ENCODE data around the gene C2CD4C.
"Not testable (repeated sequence)": the region's sequence is repeated elsewhere in the genome, so short reads cannot be mapped to it uniquely, and the experiment has no call there.

The C2CD4C gene

GRCh38 chr19:437041-437440 lies 28.1 kb upstream of the C2CD4C start:
- DNase-seq = no peak

GRCh38 chr19:436413-436950 lies 27.5 kb upstream of the C2CD4C start:
- DNase-seq = no peak

- DNase-seq = no peak
Measured at GRCh38 chr19:435707-436412, 26.9 kb upstream of the C2CD4C start.

GRCh38 chr19:435056-435706 lies 26.2 kb upstream of the C2CD4C start:
- no peak for DNase-seq

GRCh38 chr19:434152-434960 lies 25.4 kb upstream of the C2CD4C start:
- no peak for DNase-seq

- no peak for DNase-seq
Measured at GRCh38 chr19:430701-431100, 21.8 kb upstream of the C2CD4C start.

- no peak for DNase-seq
Measured at GRCh38 chr19:428149-428548, 19.2 kb upstream of the C2CD4C start.

GRCh38 chr19:427675-428074 lies 18.7 kb upstream of the C2CD4C start:
- not testable (repeated sequence) for DNase-seq

- DNase-seq = no peak
Measured at GRCh38 chr19:426725-427445, 17.9 kb upstream of the C2CD4C start.

GRCh38 chr19:425056-425455 lies 16.1 kb upstream of the C2CD4C start:
- no peak for DNase-seq

- no peak for DNase-seq
Measured at GRCh38 chr19:424546-424945, 15.6 kb upstream of the C2CD4C start.

GRCh38 chr19:423691-424466 lies 14.9 kb upstream of the C2CD4C start:
- no peak for DNase-seq

GRCh38 chr19:422917-423226 lies 13.9 kb upstream of the C2CD4C start:
- not testable (repeated sequence) for DNase-seq

- DNase-seq = no peak
Measured at GRCh38 chr19:422213-422916, 13.4 kb upstream of the C2CD4C start.

GRCh38 chr19:419721-420515 lies 11.0 kb upstream of the C2CD4C start:
- DNase-seq = no peak

GRCh38 chr19:418761-419671 lies 10.1 kb upstream of the C2CD4C start:
- no peak for DNase-seq

- no peak for DNase-seq
Measured at GRCh38 chr19:416416-416815, 7.5 kb upstream of the C2CD4C start.

GRCh38 chr19:415292-415691 lies 6.3 kb upstream of the C2CD4C start:
- DNase-seq = no peak

GRCh38 chr19:413756-414420 lies 4.9 kb upstream of the C2CD4C start:
- no peak for DNase-seq
